ENCODE data around the gene GMPR2. TPM values are rescaled to one million over a fixed set of nuclear protein-coding genes. Genes with fewer than 3 reads are reported as not detected.
A peak's percentile ranks its signal among the peaks of the same experiment; 100 is the strongest.

GMPR2 gene
- total RNA-seq, 1 donor from 2014 or later, result 61.7 TPM

- H3K36me3 Mint-ChIP-seq (ENCODE audit: unreplicated experiment), result peaks cover 9% of the 10 kb centered on the region
- DNase-seq (ENCODE audit: extremely low spot score, unreplicated experiment), result peak; percentile 95
- H3K27me3 Mint-ChIP-seq (ENCODE audit: unreplicated experiment), result no peaks in the 10 kb centered on the region
- no peaks in the 10 kb centered on the region for H3K9me3 Mint-ChIP-seq (ENCODE audit: unreplicated experiment)
- H3K4me1 Mint-ChIP-seq (ENCODE audit: unreplicated experiment), result peaks cover 14% of the 10 kb centered on the region
- peak within 1 kb of the TSS; percentile 93 for H3K4me3 Mint-ChIP-seq (ENCODE audit: unreplicated experiment)
- peak within 1 kb of the TSS; percentile 92 for H3K27ac Mint-ChIP-seq (ENCODE audit: unreplicated experiment)
- peak; percentile 80 for TF ChIP-seq CTCF (IDR thresholded peaks at IDR 0.05)
Observed at GRCh38 chr14:24271134-24271833, 38.6 kb downstream of the GMPR2 start, which contains the start of gene RABGGTA. TSS of gene RABGGTA (minus strand) at chr14:24271597. CDS start at chr14:24271115, 482 bp downstream.

- peak overlapping the region; percentile 93 for H3K4me3 Mint-ChIP-seq (ENCODE audit: unreplicated experiment)
- peaks cover 5% of the 10 kb centered on the region for H3K36me3 Mint-ChIP-seq (ENCODE audit: unreplicated experiment)
- no peak for DNase-seq (ENCODE audit: extremely low spot score, unreplicated experiment)
- no peaks in the 10 kb centered on the region for H3K9me3 Mint-ChIP-seq (ENCODE audit: unreplicated experiment)
- H3K4me1 Mint-ChIP-seq (ENCODE audit: unreplicated experiment), result peaks cover 14% of the 10 kb centered on the region
- TF ChIP-seq CTCF (IDR thresholded peaks at IDR 0.05), result no peak
- no peaks in the 10 kb centered on the region for H3K27me3 Mint-ChIP-seq (ENCODE audit: unreplicated experiment)
- H3K27ac Mint-ChIP-seq (ENCODE audit: unreplicated experiment), result peak overlapping the region; percentile 89
Observed at GRCh38 chr14:24271834-24272263, 39.1 kb downstream of the GMPR2 start.

- no peaks in the 10 kb centered on the region for H3K36me3 Mint-ChIP-seq (ENCODE audit: unreplicated experiment)
- peak overlapping the region; percentile 89 for H3K27ac Mint-ChIP-seq (ENCODE audit: unreplicated experiment)
- no peak for TF ChIP-seq CTCF (IDR thresholded peaks at IDR 0.05)
- no peaks in the 10 kb centered on the region for H3K9me3 Mint-ChIP-seq (ENCODE audit: unreplicated experiment)
- peaks cover 14% of the 10 kb centered on the region for H3K4me1 Mint-ChIP-seq (ENCODE audit: unreplicated experiment)
- DNase-seq (ENCODE audit: extremely low spot score, unreplicated experiment), result no peak
- peak overlapping the region; percentile 93 for H3K4me3 Mint-ChIP-seq (ENCODE audit: unreplicated experiment)
- no peaks in the 10 kb centered on the region for H3K27me3 Mint-ChIP-seq (ENCODE audit: unreplicated experiment)
Observed at GRCh38 chr14:24272467-24272866, 39.7 kb downstream of the GMPR2 start.

- H3K27ac Mint-ChIP-seq (ENCODE audit: unreplicated experiment), result no peak overlapping the region
- H3K36me3 Mint-ChIP-seq (ENCODE audit: unreplicated experiment), result no peaks in the 10 kb centered on the region
- H3K9me3 Mint-ChIP-seq (ENCODE audit: unreplicated experiment), result no peaks in the 10 kb centered on the region
- H3K4me3 Mint-ChIP-seq (ENCODE audit: unreplicated experiment), result no peak overlapping the region
- no peaks in the 10 kb centered on the region for H3K27me3 Mint-ChIP-seq (ENCODE audit: unreplicated experiment)
- H3K4me1 Mint-ChIP-seq (ENCODE audit: unreplicated experiment), result peaks cover 14% of the 10 kb centered on the region
- TF ChIP-seq CTCF (IDR thresholded peaks at IDR 0.05), result no peak
- DNase-seq (ENCODE audit: extremely low spot score, unreplicated experiment), result no peak
Observed at GRCh38 chr14:24273422-24273998, 40.8 kb downstream of the GMPR2 start.

- H3K4me3 Mint-ChIP-seq (ENCODE audit: unreplicated experiment), result no peak overlapping the region
- no peak overlapping the region for H3K27ac Mint-ChIP-seq (ENCODE audit: unreplicated experiment)
- no peaks in the 10 kb centered on the region for H3K9me3 Mint-ChIP-seq (ENCODE audit: unreplicated experiment)
- TF ChIP-seq CTCF (IDR thresholded peaks at IDR 0.05), result no peak
- DNase-seq (ENCODE audit: extremely low spot score, unreplicated experiment), result no peak
- H3K4me1 Mint-ChIP-seq (ENCODE audit: unreplicated experiment), result peaks cover 14% of the 10 kb centered on the region
- no peaks in the 10 kb centered on the region for H3K36me3 Mint-ChIP-seq (ENCODE audit: unreplicated experiment)
- H3K27me3 Mint-ChIP-seq (ENCODE audit: unreplicated experiment), result no peaks in the 10 kb centered on the region
Observed at GRCh38 chr14:24274101-24274543, 41.4 kb downstream of the GMPR2 start.

Measured in osteocyte (in vitro differentiated cells).